Measurements from ENCODE around the gene PRDM5. TPM values are rescaled to one million over a fixed set of nuclear protein-coding genes. Genes with fewer than 3 reads are reported as not detected.

PRDM5 gene
- total RNA-seq, 1 donor from 2014 or later = 6.5 TPM

DNA sequence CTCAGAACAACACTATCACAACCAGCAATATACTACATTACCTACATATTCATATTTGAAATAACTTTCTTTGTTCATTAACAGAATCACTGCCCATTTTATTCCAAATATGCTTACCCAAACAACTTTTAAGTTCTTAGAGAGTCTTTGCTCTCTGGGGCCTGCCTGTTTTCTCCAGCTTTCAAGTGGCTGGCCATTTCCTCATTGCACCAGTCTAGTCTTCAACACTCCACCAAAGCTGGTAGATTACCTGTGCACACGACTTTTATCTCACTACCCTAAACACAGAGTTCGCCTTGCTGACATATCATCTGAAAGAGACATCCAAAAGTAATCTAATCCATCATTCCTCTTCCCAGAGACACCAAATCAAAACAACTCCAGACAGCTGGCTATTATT is 66.2 kb downstream of the PRDM5 start:
- H3K4me1 ChIP-seq (ENCODE audit: insufficient read depth, low read length) = no peaks in the 10 kb centered on the region
- DNase-seq (ENCODE audit: low read depth) (no peak), FAIRE-seq (no peak)
- no peak overlapping the region for H3K9ac ChIP-seq (ENCODE audit: low read length)
- no peaks in the 10 kb centered on the region for H3K9me3 ChIP-seq (ENCODE audit: insufficient read depth, low read depth, low read length)
- H3K27ac Mint-ChIP-seq (ENCODE audit: unreplicated experiment) = no peak overlapping the region
- H4K20me1 ChIP-seq (ENCODE audit: insufficient read depth, low read length) = no peaks in the 10 kb centered on the region
- H3K4me3 Mint-ChIP-seq (ENCODE audit: unreplicated experiment) = no peak overlapping the region
- no peak for TF ChIP-seq EZH2 (IDR thresholded peaks at IDR 0.05; ENCODE audit: insufficient read depth, low read length)
- TF ChIP-seq, protein P1, sequence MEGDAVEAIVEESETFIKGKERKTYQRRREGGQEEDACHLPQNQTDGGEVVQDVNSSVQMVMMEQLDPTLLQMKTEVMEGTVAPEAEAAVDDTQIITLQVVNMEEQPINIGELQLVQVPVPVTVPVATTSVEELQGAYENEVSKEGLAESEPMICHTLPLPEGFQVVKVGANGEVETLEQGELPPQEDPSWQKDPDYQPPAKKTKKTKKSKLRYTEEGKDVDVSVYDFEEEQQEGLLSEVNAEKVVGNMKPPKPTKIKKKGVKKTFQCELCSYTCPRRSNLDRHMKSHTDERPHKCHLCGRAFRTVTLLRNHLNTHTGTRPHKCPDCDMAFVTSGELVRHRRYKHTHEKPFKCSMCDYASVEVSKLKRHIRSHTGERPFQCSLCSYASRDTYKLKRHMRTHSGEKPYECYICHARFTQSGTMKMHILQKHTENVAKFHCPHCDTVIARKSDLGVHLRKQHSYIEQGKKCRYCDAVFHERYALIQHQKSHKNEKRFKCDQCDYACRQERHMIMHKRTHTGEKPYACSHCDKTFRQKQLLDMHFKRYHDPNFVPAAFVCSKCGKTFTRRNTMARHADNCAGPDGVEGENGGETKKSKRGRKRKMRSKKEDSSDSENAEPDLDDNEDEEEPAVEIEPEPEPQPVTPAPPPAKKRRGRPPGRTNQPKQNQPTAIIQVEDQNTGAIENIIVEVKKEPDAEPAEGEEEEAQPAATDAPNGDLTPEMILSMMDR (IDR thresholded peaks at IDR 0.05; ENCODE audit: insufficient read depth, low read depth, low read length) = no peak
- no peaks in the 10 kb centered on the region for H3K27me3 ChIP-seq (ENCODE audit: insufficient read depth, low read length)
- no peaks in the 10 kb centered on the region for H3K36me3 ChIP-seq (ENCODE audit: insufficient read depth, low read length)
- H3K9me3 Mint-ChIP-seq (ENCODE audit: unreplicated experiment) = no peaks in the 10 kb centered on the region
- H3K4me3 ChIP-seq (ENCODE audit: insufficient read depth, low read depth, low read length) = no peak overlapping the region
- no peaks in the 10 kb centered on the region for H3K79me2 ChIP-seq (ENCODE audit: insufficient read depth, low read length)
- no peaks in the 10 kb centered on the region for H3K27me3 Mint-ChIP-seq (ENCODE audit: low read depth, unreplicated experiment)
- no peaks in the 10 kb centered on the region for H3K4me1 Mint-ChIP-seq (ENCODE audit: low read depth, unreplicated experiment)
- no peak overlapping the region for H3K4me2 ChIP-seq (ENCODE audit: low read length)
- no peak overlapping the region for H2AFZ ChIP-seq (ENCODE audit: low read depth, low read length)
- H3K27ac ChIP-seq (ENCODE audit: low read depth, low read length) = no peak overlapping the region
- H3K36me3 Mint-ChIP-seq (ENCODE audit: low read depth, unreplicated experiment) = no peaks in the 10 kb centered on the region

DNA sequence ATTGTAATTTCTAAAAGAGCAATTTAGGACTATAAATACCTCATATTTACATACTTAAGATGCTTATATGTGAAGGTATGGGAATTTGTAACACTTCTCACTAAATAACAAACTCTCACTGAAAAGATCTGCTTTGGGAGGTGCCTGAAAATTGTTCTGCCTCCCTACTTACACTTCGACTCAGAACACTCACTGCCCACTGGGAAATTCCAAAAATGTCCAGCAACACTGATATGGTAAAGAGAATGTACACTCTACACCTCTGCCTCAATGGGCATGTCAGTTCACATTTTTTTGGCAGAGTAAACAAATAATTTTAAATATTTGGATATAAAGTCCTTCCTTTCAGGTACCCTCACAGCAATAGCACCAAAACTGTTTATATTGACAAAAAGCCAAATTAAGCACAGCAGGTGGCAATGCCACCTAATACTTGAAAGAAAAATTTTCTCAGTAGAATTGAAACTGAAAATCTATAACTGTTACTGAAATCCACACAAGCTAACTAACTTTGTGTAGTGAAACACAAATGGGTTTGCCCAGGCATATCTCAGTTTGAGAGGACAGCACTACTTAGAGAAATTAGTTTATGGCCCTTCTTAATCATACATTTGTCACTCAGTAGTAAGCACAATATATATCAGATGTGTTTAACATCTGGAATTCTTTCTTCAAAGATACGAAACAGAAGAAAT is 67.1 kb downstream of the PRDM5 start:
- no peak overlapping the region for H3K27ac ChIP-seq (ENCODE audit: low read depth, low read length)
- Mint-ChIP-seq H3K27me3 (ENCODE audit: low read depth, unreplicated experiment) (no peaks in the 10 kb centered on the region), H3K4me3 (ENCODE audit: unreplicated experiment) (no peak overlapping the region), H3K36me3 (ENCODE audit: low read depth, unreplicated experiment) (no peaks in the 10 kb centered on the region), H3K27ac (ENCODE audit: unreplicated experiment) (no peak overlapping the region), H3K9me3 (ENCODE audit: unreplicated experiment) (no peaks in the 10 kb centered on the region), H3K4me1 (ENCODE audit: low read depth, unreplicated experiment) (no peaks in the 10 kb centered on the region)
- no peak for FAIRE-seq
- H3K9ac ChIP-seq (ENCODE audit: low read length) = no peak overlapping the region
- no peaks in the 10 kb centered on the region for H3K4me1 ChIP-seq (ENCODE audit: insufficient read depth, low read length)
- no peaks in the 10 kb centered on the region for H3K79me2 ChIP-seq (ENCODE audit: insufficient read depth, low read length)
- no peaks in the 10 kb centered on the region for H3K36me3 ChIP-seq (ENCODE audit: insufficient read depth, low read length)
- H2AFZ ChIP-seq (ENCODE audit: low read depth, low read length) = no peak overlapping the region
- no peak for TF ChIP-seq EZH2 (IDR thresholded peaks at IDR 0.05; ENCODE audit: insufficient read depth, low read length)
- TF ChIP-seq, protein P1 (IDR thresholded peaks at IDR 0.05; ENCODE audit: insufficient read depth, low read depth, low read length) = no peak
- H4K20me1 ChIP-seq (ENCODE audit: insufficient read depth, low read length) = no peaks in the 10 kb centered on the region
- H3K4me3 ChIP-seq (ENCODE audit: insufficient read depth, low read depth, low read length) = no peak overlapping the region
- no peak for DNase-seq (ENCODE audit: low read depth)
- H3K9me3 ChIP-seq (ENCODE audit: insufficient read depth, low read depth, low read length) = no peaks in the 10 kb centered on the region
- H3K4me2 ChIP-seq (ENCODE audit: low read length) = no peak overlapping the region
- no peaks in the 10 kb centered on the region for H3K27me3 ChIP-seq (ENCODE audit: insufficient read depth, low read length)
